ENCODE measurements around the gene LRRFIP1.
A peak's percentile ranks its signal among the peaks of the same experiment; 100 is the strongest.
"Not testable (repeated sequence)": the region's sequence is repeated elsewhere in the genome, so short reads cannot be mapped to it uniquely, and the experiment has no call there.

LRRFIP1 gene, protein sequence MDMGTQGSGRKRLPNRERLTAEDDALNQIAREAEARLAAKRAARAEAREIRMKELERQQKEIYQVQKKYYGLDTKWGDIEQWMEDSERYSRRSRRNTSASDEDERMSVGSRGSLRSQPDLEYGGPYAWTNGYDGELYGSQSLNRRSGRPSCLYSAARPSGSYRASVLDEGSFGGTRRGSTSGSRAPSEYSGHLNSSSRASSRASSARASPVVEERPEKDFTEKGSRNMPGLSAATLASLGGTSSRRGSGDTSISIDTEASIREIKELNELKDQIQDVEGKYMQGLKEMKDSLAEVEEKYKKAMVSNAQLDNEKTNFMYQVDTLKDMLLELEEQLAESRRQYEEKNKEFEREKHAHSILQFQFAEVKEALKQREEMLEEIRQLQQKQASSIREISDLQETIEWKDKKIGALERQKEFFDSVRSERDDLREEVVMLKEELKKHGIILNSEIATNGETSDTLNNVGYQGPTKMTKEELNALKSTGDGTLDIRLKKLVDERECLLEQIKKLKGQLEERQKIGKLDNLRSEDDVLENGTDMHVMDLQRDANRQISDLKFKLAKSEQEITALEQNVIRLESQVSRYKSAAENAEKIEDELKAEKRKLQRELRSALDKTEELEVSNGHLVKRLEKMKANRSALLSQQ

DNA sequence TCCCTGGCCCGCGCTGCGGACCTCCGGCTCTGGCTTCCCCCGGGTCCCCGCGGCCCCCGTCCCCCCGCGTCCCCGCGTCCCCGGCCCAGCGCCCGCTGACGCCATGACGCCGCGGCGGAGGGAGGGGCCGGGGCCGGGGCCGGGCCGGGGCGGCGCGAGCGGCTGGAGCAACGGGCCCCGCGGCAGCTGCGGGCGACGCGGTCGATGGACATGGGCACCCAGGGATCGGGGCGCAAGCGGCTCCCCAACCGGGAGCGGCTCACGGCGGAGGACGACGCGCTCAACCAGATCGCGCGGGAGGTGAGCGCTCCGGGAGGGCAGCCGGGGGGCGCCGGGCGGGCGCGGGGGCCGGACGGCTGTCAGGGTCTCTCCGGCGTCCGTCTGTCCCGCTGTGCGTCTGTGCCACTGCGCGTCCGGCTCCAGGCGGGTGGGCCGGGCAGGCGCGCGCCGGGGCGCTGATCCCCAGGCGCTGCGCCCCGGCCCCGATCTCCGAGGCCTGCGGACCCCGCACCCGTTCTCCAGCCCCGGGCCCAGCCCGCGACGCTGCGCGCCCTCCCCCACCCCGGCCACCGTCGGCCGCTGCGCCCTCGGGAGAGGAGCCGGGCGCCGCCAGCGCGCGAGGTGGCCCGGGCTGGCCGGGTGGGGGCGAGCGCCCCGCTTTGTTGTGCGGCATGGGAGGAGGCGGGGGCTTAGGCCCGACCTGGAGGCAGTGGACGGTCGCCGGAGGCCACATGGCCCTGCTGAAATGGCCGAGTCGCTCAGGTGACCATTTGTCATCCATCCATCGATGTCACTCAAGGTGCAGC is at the start of gene LRRFIP1:
TSS of gene LRRFIP1 (plus strand) at position 147 of the 806 bp plus-strand sequence. CDS start at position 205, 58 bp downstream.
- DNase-seq, result peak in 3 of 6 experiments; percentile 9 to 18 (median 15)

DNA sequence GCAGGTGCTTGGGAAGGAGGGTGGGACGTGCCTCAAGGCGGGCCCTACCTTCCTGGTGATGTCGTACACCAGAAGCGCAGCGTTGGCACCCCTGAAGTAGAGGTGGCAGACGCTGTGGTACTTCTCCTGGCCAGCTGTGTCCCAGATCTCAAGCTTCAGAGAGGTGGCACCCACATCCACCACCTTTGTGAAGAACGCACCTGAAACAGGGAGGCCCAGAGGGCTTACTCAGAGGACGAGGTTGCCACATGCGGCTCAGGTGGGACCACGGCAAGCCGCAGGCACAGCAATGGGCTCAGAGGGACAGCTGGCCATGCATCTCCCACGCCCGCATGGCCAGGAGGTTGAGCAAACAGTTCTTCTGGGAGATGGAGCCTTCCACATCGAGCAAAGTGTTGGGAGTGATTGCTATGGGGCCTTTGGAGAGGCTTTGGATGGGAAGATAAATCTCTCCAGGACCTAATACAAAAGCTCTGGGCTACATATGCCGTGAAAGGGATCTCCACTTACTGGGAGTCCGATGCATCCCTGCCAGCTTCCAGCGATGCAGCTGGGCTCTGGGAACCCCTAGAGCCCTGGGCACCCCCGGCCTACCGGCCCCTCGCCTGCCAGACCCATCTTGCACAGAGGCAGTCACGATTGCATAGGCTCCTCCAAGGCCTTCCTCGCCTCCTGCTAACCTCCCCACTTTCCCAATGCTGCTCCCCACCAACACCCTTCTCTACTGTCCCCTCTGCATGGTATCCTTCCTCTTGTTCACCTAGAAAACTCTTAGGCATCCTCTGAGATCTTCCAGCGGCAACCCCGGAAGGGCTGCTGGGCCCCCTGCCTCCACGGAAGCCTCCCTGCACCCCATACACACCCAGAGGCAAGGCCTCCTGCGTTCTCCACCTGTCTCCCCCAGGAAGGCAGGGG is 49.2 kb upstream of the LRRFIP1 start:
- DNase-seq, result no peak

DNA sequence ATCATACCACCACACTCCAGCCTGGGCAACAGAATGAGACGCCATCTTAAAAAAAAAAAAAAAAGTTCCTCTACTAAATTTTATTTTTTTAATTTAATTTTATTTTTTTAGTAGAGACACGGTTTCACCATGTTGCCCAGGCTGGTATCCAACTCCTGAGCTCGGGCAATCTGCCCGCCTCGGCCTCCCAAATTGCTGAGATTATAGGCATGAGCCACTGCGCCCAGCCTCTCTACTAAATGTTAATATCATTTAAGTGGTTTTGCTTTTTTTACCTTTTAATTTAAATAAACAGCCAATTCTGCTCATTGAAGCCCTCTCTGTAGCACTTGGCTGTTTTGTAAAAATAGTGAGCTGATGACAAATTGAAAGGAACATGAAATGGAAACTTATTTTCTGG is 46.1 kb upstream of the LRRFIP1 start:
- no peak for DNase-seq

DNA sequence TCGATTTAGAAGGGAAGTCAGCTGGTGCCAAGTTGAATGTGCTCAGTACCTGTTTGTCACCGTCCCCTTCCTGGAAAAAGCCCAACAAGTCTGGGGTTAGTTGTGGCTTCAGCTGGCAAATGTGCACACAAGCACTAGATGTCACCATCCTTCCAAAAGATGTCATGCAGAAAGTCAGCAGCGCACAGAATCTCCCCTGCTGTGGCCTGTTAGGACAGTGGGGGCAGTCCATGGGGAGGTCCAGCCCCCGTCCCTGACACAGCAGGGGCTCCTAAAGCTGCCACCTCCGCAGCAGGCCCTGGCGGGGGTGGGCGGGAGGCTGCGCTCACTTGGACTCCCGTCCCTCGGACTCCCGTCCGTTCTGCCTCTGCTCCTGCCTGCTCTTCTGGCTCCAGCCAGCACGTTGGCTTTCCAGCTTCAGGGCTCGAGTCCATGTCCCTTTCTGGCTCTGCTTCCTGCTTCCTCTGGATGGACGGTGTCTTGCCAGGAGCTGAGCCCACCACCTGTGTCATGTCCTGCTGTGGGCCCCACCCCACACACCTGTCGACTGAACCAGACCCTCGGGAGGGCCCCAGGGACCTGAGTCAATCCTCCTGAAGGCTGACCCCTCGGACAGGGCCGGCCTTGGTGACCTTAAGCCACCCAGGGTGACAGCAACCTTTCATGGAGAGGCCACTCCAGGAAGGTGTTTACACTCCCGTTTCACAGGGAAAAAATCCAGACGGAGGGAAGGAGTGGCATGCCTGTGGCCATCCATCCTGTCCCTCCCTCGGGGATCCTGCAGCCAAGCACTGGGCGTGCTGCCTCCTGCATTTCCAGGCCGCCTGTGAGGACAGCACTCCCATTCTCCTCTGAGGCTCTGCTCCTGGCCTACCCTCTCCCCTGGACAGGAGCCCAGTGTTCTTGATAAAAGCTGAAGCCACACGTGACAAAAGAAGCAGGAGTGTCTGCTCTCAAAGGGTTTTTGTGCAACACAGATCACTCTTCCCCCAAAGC is 45.3 kb upstream of the LRRFIP1 start:
- DNase-seq, result peak; percentile 7 to 61 (median 40)

DNA sequence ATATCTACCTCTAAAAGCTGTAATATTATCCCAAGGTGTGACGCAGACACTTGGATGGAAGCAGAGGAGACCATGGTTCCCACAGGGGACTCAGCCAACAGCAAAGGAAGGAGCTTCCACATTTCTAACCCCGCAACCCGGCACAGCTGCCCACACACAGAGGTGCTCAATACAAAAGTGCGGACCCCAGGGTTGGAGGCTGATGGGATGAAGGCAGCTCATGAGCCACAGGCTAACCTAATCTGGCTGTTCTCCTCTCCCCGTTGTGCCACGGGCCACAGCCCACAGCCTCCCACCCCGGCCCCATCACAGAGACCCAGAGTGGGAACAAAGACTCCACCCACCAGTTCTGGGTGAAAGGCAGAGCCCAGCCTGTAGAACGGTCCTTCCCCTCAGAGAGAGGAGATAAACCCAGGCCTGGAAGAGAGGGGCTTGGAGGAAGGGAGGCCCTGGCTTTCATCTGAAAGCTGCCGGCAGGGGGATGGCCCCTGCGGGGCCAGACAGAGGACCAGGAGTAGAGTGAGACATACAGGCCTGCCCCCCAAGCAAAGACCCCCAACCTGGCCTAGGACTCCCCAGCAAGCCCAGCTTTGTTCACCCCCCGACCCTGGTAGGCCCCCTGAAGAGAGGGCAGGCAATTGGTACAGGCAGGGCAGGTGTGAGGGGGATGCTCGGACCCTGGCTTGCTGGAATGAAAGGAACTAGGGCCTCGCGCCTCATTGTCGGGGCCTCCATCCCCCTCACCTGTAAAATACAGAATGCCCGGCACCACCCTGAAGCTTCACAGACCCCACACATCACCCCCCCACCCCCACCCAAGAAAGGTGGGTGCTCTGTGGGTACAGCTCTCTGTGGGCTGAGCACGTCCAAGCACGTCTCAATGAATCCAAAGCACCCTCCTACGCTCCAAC is 43.7 kb upstream of the LRRFIP1 start:
- DNase-seq, result no peak

DNA sequence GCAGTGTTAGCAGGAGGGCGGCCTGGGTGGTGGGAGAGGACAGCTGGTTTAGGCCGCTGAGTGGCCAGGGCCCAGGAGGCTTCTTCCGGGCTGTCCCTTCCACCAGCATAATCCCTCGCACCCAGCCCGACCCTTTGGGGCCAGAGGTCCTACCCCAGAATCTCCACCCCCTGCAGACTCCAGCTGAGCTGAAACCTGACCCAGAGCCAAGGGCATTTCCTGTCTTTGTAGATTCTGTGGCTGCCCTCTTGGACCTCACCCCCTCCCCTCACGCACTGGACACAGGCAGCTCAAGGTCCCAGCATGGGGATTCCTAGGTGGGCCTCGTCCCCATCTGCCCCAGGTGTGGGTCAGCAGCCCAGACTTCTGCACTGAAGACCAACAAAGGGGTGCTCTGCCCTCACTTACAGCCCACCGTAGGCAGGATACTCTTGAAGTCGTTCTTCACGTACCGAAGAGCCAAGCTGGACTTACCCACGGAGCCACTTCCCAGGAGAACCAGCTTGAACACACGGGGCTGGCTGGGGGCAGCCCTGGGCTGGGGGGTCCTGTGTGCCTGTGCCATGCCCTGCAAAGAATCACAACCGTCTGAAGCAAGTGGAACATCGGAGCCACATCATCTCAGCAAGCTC is 41.7 kb upstream of the LRRFIP1 start:
- no peak for DNase-seq

DNA sequence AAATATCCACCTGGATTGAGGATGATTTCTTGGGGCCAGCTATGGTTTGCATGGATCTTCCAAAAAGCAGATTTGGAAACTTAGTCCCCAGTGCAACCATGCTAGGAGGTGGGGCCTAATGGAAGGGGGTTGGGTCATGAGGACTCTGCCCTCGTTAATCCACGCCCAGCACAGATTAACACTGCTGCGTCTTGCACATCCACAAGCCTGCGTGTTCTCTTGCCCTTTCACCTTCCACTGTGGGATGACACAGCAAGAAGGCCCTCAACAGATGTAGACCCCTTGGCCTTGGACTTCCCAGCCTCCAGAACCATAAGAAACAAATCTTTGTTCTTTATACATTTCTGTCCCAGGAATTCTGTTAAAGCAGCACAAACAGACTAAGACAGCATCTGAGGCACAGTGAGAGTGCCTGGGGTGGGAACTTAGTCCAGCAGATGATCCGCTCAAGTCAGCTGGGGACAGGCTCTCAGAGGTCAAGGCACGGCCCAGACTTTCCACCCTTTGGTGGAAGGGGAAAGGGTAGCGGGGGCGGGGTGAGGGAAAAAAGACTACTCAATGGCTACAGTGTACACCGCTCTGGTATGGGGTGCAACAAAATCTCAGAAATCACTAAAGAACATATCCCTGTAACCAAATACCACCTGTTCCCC is 39.2 kb upstream of the LRRFIP1 start:
- no peak for DNase-seq

DNA sequence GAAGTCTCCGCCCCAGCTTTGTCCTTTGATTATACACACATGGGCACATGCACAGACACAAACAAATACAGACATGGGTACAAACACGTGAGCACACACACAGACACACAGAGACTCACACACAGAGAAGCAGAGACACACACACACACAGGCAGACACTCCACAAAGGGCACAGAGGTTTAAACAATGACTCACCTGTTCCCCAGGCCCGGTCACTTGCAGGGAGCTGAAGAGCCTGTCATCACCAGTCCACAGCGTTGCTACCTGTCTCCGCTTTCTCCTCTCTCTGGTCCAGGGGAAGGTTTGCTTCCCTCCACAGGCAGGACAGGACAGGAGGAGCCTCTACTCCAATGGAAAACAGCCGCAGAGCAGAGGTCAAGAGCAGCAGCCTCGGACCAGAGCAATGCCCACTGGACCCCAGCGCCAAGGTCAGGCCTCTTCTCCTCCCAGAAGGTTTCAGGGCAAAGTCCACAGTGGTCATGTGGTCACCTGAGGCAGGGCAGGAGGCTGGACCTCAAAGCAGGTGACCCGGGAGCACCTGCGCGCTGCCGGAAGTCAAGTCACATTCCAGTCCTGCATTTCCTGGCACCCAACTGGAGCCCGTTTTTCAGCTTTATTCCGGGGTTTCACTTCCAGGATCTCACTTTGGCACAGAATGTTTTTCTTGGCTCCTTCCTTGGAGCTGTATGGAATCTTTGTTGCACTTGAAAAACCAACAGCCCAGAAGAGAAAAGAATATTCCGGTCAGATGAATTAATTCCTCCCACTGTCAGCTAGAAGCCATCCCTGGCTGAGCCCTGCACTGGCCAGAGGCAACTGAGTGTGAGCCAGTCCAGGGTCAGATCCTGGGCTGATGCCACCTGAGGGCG is 36.9 kb upstream of the LRRFIP1 start, which contains the start of gene RAB17:
TSS of gene RAB17 (minus strand) at position 463 of the 869 bp plus-strand sequence. CDS start 4,580 bp downstream, outside the sequence.
- DNase-seq, result no peak

DNA sequence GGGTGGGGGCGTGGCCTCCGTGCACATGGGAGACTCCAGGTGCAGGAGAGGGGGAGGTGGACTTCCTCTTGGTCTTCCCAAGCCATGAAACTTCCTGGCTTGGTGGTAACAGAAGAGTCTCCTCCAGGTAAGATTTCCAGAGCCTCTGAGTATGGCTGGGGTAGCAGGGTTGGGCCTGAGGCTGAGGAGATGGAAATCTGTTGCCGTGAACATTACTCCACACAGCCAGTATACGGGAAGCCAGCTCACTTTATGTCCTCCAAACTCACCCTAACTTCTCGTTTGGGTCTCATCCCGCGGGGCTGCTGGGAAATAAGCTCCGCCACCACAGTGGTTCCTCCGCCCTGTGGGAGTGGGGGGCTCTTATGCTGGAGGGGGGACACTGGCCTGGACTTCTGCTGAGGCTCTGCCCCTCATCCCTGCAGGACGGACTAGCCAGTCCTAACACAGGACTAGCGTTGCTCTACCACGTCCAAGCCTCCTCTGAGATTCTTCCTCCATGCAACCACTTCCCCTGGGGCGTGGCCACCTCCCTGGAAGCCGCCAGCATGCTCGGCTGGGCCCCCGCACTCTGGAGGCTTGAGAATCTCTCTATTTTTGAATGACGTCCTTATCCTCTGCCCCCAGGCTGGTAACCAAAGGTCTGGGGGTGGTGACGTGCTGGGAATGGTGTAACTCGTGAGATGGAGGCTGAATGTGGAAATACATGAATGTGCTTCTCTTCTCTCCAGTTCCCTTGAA is 36.1 kb upstream of the LRRFIP1 start:
- no peak for DNase-seq

DNA sequence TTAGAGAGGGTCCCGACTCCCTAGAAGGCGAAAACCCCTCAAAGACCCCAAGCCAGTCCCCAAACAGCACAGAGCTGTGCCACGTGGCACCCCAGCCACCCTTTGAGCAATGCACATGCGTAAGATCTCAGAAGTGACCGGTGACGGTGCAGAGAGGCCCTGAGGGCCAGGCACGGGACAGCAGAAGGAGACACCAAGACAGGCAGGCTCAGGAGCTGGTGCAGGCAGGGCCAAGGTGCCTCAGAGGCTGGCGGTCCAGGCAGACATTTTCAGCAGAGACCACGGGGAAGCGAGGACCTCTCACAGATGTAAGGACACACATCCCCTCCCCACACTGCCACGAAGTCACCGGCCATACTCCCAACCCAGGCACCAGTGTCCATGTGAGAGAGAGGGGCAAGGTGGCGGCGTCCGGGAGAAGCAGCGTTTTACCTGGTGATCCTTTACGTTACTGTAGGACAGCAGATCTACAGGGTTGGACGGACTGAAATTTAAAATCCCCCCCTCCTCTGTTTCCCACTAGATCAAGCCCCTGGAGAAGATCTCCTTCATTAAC is 34.9 kb upstream of the LRRFIP1 start:
- DNase-seq, result no peak

DNA sequence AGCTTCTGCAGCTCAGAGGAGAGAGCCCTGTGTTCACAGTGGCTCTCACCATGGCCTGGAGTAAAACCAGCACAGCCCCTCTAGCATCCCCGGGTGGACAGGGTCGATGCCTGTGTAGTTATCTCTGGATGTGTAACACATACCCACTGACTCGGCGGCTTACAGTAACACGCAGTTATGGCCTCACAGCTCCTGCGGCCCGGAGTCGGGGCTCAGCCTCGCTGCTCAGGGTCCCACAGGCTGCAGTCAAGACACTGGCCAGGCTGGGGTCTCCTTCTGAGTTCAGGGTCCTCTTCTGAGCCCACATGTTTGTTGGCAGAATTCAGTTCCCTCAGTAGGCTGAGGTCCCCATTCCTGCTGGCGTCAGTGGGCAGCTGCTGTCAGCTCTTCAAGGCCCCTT is 34.4 kb upstream of the LRRFIP1 start:
- DNase-seq, result no peak

DNA sequence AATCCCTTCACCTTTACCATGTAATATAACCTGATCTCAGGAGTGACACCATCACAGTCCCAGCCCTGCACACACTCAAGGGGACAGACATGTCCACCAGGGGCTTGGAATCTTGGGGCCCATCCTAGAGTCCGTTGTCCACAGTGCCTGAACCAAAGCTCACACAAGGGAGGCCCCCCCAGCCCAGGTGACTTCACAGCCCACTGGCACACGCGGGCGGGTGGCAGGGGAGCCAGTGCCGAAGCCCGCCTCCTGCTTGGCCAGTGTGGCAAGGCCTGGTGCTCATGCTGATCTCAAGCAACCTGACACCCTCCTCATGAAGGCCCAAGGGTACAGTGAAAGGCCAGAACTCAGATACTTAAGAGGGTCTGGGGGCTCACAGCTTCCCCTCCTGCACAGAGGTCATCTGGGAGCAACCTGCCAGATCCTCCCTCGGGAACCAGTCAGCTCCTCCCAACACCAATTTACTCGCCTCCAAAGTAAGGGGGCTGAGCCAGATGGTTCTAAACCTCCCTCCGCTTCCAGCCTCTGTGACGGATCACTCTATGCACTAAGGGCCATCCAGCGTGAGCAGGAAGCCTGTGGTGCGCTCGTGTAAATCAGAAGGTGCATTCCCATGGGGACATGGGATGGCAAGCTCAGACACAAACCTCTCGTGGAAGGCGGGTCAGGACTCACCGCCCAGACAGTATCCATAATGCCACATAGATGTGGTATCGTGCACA is 33.6 kb upstream of the LRRFIP1 start:
- no peak for DNase-seq

DNA sequence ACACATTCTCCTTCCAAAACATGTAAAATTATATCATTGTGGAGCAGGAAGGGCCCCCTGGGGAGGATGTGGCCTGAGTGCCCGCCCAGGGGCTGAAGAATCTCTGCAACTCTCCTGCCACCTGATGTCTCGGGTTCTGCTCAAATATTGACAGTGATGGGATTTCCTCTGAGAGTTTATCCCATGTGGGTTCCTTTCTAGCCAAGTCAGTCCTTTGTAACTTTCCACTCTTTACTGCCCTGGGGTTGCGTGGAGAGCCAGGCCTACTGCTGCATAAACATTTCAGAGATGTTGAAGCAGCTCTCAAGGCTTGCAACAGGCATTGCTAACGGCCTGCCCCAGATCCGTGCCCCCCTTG is 32.9 kb upstream of the LRRFIP1 start:
- no peak for DNase-seq

DNA sequence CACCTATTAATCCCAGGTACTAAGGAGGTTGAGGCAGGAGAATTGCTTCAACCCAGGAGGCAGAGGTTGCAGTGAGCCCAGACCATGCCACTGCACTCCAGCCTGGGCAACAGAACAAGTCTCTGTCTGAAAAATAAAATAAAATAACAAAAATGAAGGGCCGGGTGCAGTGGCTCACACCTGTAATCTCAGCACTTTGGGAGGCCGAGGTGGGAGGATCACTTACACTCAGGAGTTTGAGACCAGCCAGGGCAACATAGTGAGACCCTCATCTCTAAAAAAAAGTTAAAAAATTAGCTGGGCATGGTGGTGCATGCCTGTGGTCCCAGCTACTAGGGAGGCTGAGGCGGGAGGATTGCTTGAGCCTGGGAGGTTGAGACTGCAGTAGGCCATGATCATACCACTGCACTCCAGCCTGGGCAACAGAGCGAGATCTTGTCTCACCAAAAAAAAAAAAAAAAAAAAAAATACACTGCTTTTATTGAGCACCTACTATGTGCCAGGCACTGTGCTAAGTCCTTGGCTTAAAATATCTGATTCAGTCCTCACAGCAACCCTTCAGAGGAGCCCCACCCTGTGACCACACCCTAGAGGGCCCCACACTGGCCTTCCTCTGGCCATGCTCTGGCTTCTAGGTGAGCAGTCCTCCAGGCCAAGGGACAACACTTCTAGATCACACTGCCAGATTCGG is 31.4 kb upstream of the LRRFIP1 start:
- not testable (repeated sequence) for DNase-seq

DNA sequence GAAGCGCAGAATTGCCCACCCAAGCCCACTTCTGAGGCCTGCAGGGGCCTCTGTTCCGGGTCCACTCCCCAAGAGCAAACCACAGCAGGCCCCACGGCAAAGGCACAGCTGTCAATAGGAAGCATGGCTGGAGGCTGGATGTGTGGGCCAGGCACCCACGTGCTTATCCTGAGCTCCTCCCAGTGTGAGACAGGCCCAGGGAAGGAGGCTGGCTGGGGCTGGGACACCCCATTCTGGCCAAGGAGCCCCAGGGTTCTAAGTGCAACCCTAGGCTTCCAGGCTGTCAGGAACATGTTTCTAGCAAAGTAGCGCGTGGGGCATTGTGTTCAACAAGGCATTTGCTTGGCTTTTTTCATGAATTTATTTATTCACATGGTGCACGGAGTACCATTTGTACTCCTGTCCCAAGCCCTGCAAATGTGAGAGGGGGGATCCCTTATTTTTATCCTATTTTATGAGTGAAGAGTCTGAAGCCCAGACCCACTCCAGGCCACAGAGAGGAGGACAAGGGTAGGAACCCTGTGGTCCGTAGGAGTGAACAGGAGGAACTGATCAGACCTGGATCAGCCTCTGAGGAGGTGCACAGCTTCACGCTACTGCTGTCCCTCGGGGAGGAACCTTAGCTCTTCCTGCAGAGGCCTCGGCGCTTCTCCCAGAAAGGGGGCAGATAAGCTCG is 30.7 kb upstream of the LRRFIP1 start:
- DNase-seq, result no peak

Data from stimulated activated naive CD4-positive, alpha-beta T cell (primary cell).